Measurements from ENCODE around the gene CCNY. TPM values are rescaled to one million over a fixed set of nuclear protein-coding genes. Genes with fewer than 3 reads are reported as not detected.

CCNY gene
- total RNA-seq, 1 experiment from 2014 or later, result 40.1 TPM

DNA sequence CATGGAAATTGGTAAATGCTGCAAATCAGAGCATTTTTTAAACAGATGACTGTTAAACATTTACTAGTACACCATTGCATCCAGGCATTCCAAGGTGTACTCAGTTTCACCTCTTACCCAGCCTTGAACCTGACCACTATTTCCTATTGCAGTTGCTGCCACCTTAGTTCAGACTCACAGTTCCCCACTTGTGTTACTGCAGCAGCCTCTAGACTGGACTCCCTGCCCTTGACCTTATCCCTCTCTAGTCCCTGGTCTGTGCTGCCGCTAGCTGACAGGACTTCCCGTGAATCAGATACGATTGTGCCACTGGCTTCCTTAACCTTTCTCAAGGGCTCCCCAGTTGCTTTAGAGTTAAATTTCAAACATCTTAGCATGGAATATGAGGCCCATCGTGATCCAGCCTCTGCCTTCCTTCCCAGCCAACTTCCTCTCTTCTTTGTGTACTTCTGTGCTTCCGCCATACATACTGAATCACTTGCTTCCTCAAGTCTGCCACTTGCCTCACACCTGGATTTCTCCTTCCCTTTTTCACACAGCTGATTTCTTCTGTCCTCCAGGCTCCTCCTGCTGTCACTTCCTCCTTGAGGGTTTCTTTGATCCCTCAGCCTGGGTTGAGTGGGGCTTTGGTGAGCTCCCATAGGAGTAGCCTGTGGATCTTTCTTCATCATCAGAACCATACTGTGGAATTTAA lies 150.1 kb downstream of the CCNY start:
- DNase-seq (ENCODE audit: low read depth), result no peak

DNA sequence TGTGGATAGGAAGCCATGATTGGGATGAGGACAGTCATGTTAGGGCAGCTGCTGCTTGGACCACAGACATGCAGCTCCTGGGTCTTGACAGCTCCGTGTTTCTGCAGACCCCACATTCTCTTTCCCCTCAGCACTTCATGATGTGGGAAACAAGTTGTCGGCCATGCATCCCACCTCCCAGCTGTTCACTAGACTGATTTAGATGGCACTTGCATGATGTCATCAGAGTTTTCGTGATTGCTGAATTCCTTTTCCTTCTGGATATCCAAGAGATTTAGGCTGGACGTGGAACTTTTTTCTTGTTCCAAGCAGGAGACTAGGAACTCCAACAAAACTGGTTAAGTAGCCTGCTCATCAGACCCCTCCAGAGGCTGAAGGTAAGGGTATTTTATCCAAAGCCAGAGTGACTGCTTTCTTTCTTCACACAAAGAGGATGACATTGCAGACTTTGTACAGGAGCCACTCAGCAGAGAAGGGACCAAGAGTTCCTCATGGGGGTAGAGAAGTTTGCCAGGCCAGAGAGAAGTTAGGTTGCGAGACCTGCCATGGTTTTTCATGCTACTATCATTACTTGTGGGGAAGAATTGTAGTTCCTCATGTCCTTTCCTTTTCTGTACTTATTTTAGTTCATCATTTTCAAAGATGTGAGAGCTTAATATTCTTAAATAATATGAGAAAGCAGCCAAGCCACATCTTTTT lies 151.2 kb downstream of the CCNY start:
- no peak for DNase-seq (ENCODE audit: low read depth)

DNA sequence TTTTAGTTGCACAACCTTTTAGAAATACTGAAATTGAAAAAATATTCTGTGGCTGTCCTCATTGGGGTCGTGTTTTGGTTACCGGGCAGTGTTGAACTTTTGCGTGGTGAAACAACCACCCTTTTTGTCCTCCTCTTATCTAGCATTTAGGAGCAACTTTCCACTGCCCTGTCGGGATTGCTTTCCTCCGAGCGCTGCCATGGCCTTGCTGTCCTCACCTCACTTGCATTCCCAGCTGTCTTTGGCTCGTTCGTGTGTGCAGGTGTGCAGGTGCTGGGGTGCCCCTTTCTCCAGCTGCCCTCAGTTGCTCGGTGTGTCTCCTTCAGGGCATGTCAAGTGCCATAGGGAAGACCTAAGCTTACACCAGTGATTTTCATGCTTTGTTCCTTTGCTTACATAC lies 151.9 kb downstream of the CCNY start:
- DNase-seq (ENCODE audit: low read depth), result no peak

DNA sequence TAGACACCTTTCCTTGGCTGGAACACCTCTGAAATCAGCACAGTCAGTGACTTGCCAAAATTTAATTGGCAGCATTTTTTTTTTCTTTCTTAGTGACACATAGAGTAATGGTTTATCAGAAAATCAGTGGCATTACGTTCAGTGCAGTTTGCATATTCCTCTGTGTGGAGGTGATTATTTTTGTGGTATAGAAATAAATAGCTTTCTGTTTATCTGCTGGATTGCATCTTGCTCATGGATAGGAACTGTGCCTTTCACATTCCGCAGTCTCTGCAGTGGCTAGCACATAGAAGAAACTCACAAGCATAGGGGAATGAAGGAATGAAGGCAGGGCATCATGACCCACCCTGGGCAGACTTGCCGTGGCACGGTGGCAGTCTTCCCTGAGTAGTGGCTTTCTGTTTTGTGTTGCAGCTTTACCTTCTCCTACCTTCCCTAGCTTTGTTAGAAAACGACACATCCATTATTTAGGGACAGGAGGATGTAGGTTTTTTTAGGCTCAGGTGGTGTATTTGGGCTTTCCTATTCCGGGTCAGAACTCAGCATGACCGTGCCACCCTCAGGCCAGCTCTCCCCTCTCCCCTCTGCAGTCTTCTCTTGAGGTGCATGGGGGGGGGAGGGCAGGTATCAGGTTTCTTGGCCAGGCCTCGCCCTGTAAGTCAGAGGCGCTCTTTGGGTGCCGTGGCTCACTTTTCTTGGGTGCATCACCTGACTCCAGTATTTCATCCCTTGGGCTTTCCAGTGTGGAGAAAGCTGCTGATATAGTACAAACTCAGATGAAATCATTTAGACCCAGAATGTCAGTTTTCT lies 156.3 kb downstream of the CCNY start:
- no peak for DNase-seq (ENCODE audit: low read depth)

GRCh38 chr10:35493196-35494118 lies 157.1 kb downstream of the CCNY start:
- no peak for DNase-seq (ENCODE audit: low read depth)

DNA sequence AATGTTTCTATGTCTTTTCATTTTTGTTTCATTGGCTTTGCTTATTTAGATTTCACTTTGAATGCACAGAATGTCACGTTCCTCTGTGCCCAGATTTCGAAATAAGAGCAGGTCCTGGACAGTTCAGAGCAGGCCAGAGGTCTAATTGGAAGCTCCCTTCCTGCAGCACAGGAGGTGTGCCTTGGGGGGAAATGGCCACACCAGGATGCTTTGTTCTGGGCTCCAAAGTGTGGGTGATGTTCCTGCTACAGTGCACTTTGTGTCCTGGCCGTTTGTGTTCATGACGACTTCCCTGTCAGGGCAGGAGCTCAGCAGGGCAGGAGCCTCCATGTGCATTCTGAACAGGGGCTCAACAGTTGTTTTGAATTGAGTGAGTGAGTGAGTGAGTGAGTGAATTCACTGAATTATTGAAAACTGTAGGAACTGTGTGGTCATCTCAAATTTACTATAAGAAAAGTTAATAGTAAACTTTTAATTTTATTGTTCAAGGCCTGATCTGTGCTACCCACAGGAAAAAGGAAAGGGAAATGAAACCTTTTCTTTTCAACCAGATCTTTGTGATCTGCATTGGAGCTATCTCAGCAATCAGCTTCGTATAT lies 159.3 kb downstream of the CCNY start:
- DNase-seq (ENCODE audit: low read depth), result no peak

GRCh38 chr10:35497909-35498308 lies 161.6 kb downstream of the CCNY start:
- DNase-seq (ENCODE audit: low read depth), result no peak

- DNase-seq (ENCODE audit: low read depth), result no peak
These were observed 162.4 kb downstream of the CCNY start for GRCh38 chr10:35498693-35499092.

DNA sequence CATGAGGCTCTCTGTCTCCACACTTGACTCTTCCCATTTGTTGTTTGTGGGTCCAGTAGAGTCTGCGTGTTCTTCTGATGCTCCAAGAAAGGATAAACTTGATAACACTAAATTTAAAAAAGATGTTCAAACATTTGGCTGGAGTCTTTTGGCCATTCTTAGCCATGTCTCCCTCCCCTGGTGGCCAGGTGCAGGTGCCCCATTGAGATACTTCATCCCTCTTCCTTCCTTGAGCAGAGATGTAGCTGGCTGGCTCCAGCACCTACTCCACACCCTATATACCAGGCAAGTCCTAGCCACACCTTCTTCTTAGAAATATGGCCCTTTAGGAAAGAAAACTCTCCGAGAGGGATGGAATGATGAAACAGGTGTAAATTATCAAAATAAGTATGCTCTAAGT lies 165.6 kb downstream of the CCNY start:
- DNase-seq (ENCODE audit: low read depth), result no peak

DNA sequence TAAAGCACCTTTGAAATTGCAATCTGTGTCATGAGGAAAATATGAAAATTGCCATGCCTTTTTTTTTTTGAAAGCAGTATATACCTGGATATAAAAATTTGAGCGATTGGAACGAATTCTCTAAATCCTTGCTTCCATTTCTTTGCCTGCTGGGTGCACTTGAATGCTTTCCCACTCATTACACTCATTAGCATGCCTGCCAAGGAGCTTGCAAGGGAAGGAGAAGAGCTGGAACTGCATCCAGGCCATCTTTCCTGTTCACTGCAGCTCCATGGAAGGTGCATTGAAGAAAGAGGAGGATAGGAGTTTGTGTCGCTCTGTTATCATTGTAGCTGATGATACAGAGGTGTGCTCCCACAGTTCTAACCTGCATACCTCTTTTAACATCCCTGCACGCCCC lies 166.4 kb downstream of the CCNY start:
- DNase-seq (ENCODE audit: low read depth), result no peak

DNA sequence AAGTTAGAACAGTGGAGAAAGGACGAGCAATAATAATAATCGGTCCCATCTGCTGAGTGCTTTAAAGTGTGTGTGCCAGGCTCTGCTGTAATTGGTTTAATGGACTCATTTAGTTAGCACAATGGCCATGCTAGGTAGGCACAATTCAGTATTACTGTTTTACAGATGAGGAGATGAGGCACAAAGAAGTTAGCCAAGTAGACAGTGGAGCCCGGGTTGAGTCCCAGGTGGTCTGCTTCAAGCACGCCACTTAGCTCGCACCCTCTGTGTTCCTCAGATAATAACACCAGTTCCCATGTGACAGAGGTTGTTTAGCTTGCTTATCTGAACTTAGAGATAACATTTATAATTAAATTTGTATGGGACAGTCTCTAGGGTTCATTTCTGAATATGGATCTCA lies 167.3 kb downstream of the CCNY start:
- DNase-seq (ENCODE audit: low read depth), result no peak

DNA sequence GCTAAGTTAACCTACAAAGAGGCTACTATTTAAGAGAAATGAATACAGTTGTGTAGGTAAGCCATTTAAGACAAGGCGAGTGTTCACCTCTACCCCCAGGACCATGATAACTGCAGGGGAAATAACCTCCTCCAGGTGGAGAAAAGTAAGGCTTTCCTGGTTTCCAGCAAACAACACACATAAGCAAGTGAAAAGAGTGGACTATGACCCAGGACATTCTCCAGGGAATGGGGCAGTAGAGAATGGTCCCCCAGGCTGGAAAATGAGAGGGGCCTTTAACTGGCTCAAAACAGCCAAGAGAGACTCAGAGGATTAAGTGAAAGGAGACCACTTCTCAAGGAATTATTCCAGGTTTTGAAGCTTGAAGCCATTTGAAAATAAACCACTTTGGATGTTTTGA lies 167.8 kb downstream of the CCNY start:
- no peak for DNase-seq (ENCODE audit: low read depth)

DNA sequence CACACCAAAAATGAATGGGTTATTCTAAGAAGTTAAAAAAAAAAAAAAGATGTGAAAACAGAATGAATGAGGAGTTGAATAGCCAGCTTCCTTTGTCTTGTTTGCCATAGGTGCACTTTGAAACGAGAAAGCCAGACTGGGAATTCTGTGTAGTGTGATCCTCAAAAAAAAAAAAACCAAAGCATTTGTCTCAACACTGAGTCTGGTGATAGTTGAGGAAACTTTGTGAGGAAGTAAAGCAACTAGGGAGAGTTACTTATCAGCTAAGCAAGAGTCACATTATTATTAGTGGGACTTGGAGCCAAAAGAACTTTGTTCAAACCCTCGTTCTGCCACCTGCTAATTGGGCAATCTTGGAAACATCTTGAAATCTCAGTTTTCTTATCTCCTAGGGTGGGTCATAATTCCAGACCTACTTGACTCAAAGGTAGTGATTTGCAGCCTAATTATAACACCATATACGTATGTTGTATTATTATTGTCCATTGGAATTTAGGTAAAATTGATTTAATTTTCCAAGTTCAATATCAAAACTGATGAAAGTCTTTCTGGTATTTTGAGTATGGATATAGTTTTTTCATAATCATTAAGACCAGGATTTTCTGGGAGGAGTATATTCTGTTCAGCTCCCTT lies 169.0 kb downstream of the CCNY start:
- DNase-seq (ENCODE audit: low read depth), result no peak

DNA sequence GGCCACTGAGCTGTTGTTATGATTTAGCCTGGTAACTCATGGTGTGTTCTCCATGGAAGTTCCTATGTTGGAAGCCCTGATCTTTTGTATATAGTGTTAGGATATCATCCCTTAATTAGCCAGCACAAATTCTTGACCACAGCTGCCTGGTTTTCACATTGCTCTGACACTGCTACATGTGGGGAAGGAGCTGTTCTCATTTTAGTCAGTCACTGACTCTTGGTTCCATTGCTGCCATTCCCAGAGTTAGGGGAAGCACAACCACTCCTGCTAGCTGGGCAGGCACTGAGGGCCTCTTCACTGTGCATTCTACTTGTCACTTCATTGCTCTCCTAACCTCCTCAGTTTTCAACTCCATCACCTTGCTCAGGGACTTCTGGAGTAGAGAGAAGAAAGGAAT lies 170.4 kb downstream of the CCNY start:
- no peak for DNase-seq (ENCODE audit: low read depth)

DNA sequence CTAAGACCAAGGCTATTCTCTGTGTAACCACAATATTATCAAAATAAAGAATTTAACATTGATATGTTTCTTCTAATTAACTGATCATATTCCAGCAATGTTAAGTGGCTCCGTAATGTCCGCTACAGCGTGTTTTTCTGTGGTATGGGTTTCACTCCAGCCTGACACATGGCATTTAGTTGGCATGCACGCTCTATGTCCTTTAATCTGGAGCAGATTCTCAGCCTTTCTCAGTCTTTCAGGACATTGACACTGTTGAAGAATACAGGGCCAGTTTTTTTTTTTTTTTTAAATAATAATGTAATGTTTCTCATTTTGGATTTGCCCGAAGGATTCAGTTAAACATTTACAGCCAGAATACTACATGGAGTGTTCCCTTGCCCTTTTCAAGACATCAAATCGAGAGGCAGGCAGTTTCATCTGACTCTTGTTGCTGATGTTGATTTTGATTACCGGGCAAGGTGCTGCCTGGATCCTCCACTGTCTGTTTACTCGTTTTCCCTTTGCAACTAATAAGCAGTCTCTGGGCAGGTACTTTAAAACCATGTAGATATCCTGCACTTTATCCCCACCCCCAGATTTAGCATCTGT lies 171.3 kb downstream of the CCNY start:
- no peak for DNase-seq (ENCODE audit: low read depth)

- no peak for DNase-seq (ENCODE audit: low read depth)
These were observed 172.3 kb downstream of the CCNY start for GRCh38 chr10:35508647-35509046.

- no peak for DNase-seq (ENCODE audit: low read depth)
These were observed 174.6 kb downstream of the CCNY start for GRCh38 chr10:35510891-35511290.

DNA sequence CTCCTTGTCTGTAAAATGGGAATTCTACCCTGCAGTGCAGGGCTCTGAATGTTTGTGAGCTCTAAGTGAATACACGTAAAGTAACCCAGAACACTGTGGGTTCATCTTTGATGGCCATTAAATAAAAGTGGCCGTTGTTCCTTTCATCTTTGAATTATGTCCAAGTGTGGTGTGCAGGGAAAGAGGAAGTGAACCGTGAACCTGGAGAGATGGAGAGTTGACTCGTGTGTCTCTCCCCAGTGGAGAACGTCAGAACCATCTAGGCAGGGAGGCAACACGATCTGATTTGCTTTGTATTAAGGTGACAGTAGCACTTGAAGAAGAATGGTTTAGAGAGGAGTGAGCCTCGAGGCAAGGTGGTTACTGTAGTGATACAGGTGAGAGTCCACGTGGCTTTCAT lies 175.3 kb downstream of the CCNY start:
- DNase-seq (ENCODE audit: low read depth), result no peak

DNA sequence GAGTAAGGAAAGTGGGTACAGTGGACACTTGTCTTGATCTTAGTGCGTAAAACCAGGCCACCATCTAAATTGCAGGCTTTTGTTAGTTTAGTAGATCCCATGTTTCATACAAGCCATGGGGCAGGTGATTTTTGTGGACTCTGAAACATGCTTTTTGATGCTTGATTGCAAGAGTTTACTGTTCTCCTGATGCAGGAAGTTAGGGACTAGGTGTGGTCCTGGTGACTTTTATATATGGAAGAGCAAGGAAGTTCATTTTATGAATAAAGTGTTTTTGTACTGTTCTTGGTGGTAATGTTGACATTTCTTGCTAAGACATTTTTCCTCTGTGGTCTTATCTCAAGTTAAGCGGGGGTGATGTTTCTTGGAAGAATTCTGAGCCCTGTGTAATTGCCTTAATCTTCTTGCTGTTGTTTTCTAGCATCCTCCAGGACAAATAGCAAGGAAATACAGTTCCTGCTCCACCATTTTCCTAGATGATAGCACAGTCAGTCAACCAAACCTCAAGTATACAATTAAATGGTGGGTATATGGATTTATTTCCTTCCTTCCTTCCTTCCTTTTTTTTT lies 179.9 kb downstream of the CCNY start:
- no peak for DNase-seq (ENCODE audit: low read depth)
